Neural progenitor cell (in vitro differentiated cells): ENCODE results near the gene RAPGEF6. TPM values are rescaled to one million over a fixed set of nuclear protein-coding genes. Genes with fewer than 3 reads are reported as not detected.

ENCODE experiments used
- DNase-seq: peaks from one replicate; pipeline ENCODE4 v3.0.0-alpha.2; 2016; ENCODE audit warnings: low spot score
- H2AFZ ChIP-seq: fragments of 200-600 bp; sonication (generic); replicated peaks from 2 replicates; pipeline ENCODE4 v1.6.1; 2016; ENCODE audit warnings: antibody characterized with exemption
- H3F3A ChIP-seq: fragments of 200-600 bp; sonication (generic); 2 replicates; pipeline ENCODE4 v1.6.1; 2016; ENCODE audit warnings: antibody characterized with exemption, low read depth
- H3K27ac ChIP-seq: fragments of 200-600 bp; sonication (generic); 2 replicates; pipeline ENCODE4 v1.5.1; 2016; ENCODE audit warnings: mild to moderate bottlenecking
- H3K27me3 ChIP-seq: fragments of 200-600 bp; sonication (generic); 2 replicates; pipeline ENCODE4 v1.6.1; 2016; ENCODE audit warnings: mild to moderate bottlenecking, moderate library complexity
- H3K36me3 ChIP-seq: fragments of 200-600 bp; sonication (generic); 2 replicates; pipeline ENCODE4 v1.5.1; 2016
- H3K4me1 ChIP-seq: fragments of 200-600 bp; sonication (generic); 2 replicates; pipeline ENCODE4 v1.6.1; 2016; ENCODE audit warnings: mixed run types
- H3K4me2 ChIP-seq: fragments of 200-600 bp; sonication (generic); 2 replicates; pipeline ENCODE4 v1.6.1; 2016
- H3K4me3 ChIP-seq: fragments of 200-600 bp; sonication (generic); 2 replicates; pipeline ENCODE4 v1.5.1; 2016
- H3K79me2 ChIP-seq: fragments of 200-600 bp; sonication (generic); 2 replicates; pipeline ENCODE4 v1.6.1; 2016; ENCODE audit warnings: low read depth
- H3K9ac ChIP-seq: fragments of 200-600 bp; sonication (generic); 2 replicates; pipeline ENCODE4 v1.6.1; 2016
- H3K9me3 ChIP-seq: fragments of 200-600 bp; sonication (generic); 2 replicates; pipeline ENCODE4 v1.5.1; 2016; ENCODE audit warnings: low read depth
- H4K20me1 ChIP-seq: fragments of 200-600 bp; sonication (generic); 2 replicates; pipeline ENCODE4 v1.6.1; 2016; ENCODE audit warnings: low read depth
- H3K27ac Mint-ChIP-seq: 3 replicates; pipeline ENCODE4 v1.8.0; 2021; ENCODE audit warnings: mixed read lengths
- H3K27me3 Mint-ChIP-seq: 2 replicates; pipeline ENCODE4 v1.8.0; 2022; ENCODE audit warnings: low read depth, mild to moderate bottlenecking, inconsistent platforms, moderate library complexity, mixed read lengths; ENCODE audit not compliant: insufficient read depth
- H3K36me3 Mint-ChIP-seq: 3 replicates; pipeline ENCODE4 v1.8.0; 2021; ENCODE audit warnings: mixed read lengths
- H3K4me1 Mint-ChIP-seq: 3 replicates; pipeline ENCODE4 v1.8.0; 2021; ENCODE audit warnings: mixed read lengths
- H3K4me3 Mint-ChIP-seq: 3 replicates; pipeline ENCODE4 v1.8.0; 2021; ENCODE audit warnings: mild to moderate bottlenecking, moderate library complexity, mixed read lengths
- H3K9me3 Mint-ChIP-seq: 3 replicates; pipeline ENCODE4 v1.8.0; 2020; ENCODE audit warnings: mixed read lengths
- EZH2 ChIP-seq: fragments of 200-600 bp; sonication (generic); IDR thresholded peaks from 2 replicates; pipeline ENCODE4 v1.6.1; 2017; ENCODE audit warnings: antibody characterized with exemption, mild to moderate bottlenecking, moderate library complexity
- EZH2phosphoT487 ChIP-seq: fragments of 200-600 bp; sonication (generic); IDR thresholded peaks from 2 replicates; pipeline ENCODE4 v1.6.1; 2017; ENCODE audit warnings: antibody characterized with exemption
- total RNA-seq: library from RNA; depleted of rRNA; stranded (reverse); fragments of >200 nt; gene quantifications from 2 replicates; pipeline ENCODE4 v1.2.3, GENCODE V29; 2015; ENCODE audit warnings: low replicate concordance
- TF ChIP-seq, protein P1 (sequence below): fragments of 200-600 bp; sonication (generic); IDR thresholded peaks from 2 replicates; pipeline ENCODE4 v1.5.1; 2017; ENCODE audit warnings: antibody characterized with exemption, mild to moderate bottlenecking

RAPGEF6 gene
- total RNA-seq, 1 donor from 2014 or later: 18.1 TPM

DNA sequence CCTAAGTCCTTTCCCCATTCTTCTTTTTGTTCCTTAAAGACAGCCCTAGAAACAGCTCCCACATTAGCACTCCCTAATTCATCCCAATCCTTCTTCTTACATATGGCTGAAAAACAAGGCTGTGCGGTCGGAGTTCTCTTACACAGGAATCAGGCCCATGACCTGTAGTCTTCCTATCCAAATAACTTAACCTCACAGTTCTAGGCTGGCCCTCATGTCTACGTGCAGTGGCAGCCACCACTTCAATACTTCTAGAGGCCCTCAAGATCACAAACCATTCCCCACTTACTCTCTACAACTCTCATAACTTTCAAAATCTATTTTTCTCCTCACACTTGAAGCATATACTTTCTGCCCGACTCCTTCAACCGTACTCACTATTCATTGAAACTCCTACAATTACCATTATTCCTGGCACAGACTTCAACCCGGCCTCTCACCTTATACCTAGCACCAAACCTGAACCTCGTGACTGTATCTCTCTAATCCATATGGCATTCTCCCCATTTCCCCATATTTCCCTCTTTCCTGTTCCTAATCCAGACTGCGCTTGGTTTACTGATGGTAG is 59.3 kb downstream of the RAPGEF6 start:
- Mint-ChIP-seq H3K4me3 (no peak overlapping the region), H3K27me3 (peaks cover 2% of the 10 kb centered on the region), H3K9me3 (peaks cover 31% of the 10 kb centered on the region), H3K4me1 (no peaks in the 10 kb centered on the region), H3K36me3 (peaks cover 28% of the 10 kb centered on the region), H3K27ac (no peak overlapping the region)
- no peak overlapping the region for H3K27ac ChIP-seq
- no peak overlapping the region for H3K9ac ChIP-seq
- H3F3A ChIP-seq: no peaks in the 10 kb centered on the region
- DNase-seq: no peak
- H3K36me3 ChIP-seq: no peaks in the 10 kb centered on the region
- H3K27me3 ChIP-seq: no peaks in the 10 kb centered on the region
- no peaks in the 10 kb centered on the region for H3K9me3 ChIP-seq
- H3K4me2 ChIP-seq: no peak overlapping the region
- H3K79me2 ChIP-seq: no peaks in the 10 kb centered on the region
- H2AFZ ChIP-seq: no peak overlapping the region
- no peak for TF ChIP-seq EZH2phosphoT487
- TF ChIP-seq, protein P1, sequence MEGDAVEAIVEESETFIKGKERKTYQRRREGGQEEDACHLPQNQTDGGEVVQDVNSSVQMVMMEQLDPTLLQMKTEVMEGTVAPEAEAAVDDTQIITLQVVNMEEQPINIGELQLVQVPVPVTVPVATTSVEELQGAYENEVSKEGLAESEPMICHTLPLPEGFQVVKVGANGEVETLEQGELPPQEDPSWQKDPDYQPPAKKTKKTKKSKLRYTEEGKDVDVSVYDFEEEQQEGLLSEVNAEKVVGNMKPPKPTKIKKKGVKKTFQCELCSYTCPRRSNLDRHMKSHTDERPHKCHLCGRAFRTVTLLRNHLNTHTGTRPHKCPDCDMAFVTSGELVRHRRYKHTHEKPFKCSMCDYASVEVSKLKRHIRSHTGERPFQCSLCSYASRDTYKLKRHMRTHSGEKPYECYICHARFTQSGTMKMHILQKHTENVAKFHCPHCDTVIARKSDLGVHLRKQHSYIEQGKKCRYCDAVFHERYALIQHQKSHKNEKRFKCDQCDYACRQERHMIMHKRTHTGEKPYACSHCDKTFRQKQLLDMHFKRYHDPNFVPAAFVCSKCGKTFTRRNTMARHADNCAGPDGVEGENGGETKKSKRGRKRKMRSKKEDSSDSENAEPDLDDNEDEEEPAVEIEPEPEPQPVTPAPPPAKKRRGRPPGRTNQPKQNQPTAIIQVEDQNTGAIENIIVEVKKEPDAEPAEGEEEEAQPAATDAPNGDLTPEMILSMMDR: no peak
- no peak for TF ChIP-seq EZH2
- H3K4me3 ChIP-seq: no peak overlapping the region
- H4K20me1 ChIP-seq: no peaks in the 10 kb centered on the region
- no peaks in the 10 kb centered on the region for H3K4me1 ChIP-seq

GRCh38 chr5:131571669-131572168 is 63.3 kb downstream of the RAPGEF6 start:
- H3K27ac Mint-ChIP-seq: no peak overlapping the region
- H3K4me3 Mint-ChIP-seq: no peak overlapping the region
- peaks cover 5% of the 10 kb centered on the region for H3K36me3 Mint-ChIP-seq
- H3K9me3 ChIP-seq: no peaks in the 10 kb centered on the region
- no peaks in the 10 kb centered on the region for H3K27me3 ChIP-seq
- H3K4me1 Mint-ChIP-seq: no peaks in the 10 kb centered on the region
- H3K27me3 Mint-ChIP-seq: no peaks in the 10 kb centered on the region
- no peaks in the 10 kb centered on the region for H3K4me1 ChIP-seq
- H3F3A ChIP-seq: no peaks in the 10 kb centered on the region
- H3K36me3 ChIP-seq: no peaks in the 10 kb centered on the region
- no peaks in the 10 kb centered on the region for H4K20me1 ChIP-seq
- H2AFZ ChIP-seq: no peak overlapping the region
- no peak overlapping the region for H3K9ac ChIP-seq
- H3K4me2 ChIP-seq: no peak overlapping the region
- DNase-seq: no peak
- H3K9me3 Mint-ChIP-seq: peaks cover 11% of the 10 kb centered on the region
- no peaks in the 10 kb centered on the region for H3K79me2 ChIP-seq
- TF ChIP-seq, protein P1: no peak
- TF ChIP-seq EZH2phosphoT487 (no peak), EZH2 (no peak)
- H3K4me3 ChIP-seq: no peak overlapping the region
- H3K27ac ChIP-seq: no peak overlapping the region

GRCh38 chr5:131570757-131571156 is 64.3 kb downstream of the RAPGEF6 start:
- no peaks in the 10 kb centered on the region for H4K20me1 ChIP-seq
- Mint-ChIP-seq H3K4me3 (no peak overlapping the region), H3K27me3 (no peaks in the 10 kb centered on the region), H3K4me1 (no peaks in the 10 kb centered on the region), H3K9me3 (peaks cover 11% of the 10 kb centered on the region), H3K27ac (no peak overlapping the region), H3K36me3 (peaks cover 5% of the 10 kb centered on the region)
- no peak overlapping the region for H3K9ac ChIP-seq
- no peaks in the 10 kb centered on the region for H3K79me2 ChIP-seq
- TF ChIP-seq, protein P1: no peak
- no peak for TF ChIP-seq EZH2
- no peak for TF ChIP-seq EZH2phosphoT487
- no peak overlapping the region for H3K4me3 ChIP-seq
- no peaks in the 10 kb centered on the region for H3K9me3 ChIP-seq
- no peaks in the 10 kb centered on the region for H3K36me3 ChIP-seq
- H3F3A ChIP-seq: no peaks in the 10 kb centered on the region
- H2AFZ ChIP-seq: no peak overlapping the region
- H3K4me2 ChIP-seq: no peak overlapping the region
- no peak overlapping the region for H3K27ac ChIP-seq
- H3K27me3 ChIP-seq: no peaks in the 10 kb centered on the region
- DNase-seq: no peak
- no peaks in the 10 kb centered on the region for H3K4me1 ChIP-seq
